HG03432 (cell line): ENCODE measurements around the gene EXOC6B.

Experiments
- ATAC-seq: cut with Tn5 transposase; IDR thresholded peaks from one replicate; pipeline ENCODE4 v1.9.1; 2021; ENCODE audit warnings: mild to moderate bottlenecking, moderate library complexity; ENCODE audit not compliant: unreplicated experiment

Gene EXOC6B

DNA sequence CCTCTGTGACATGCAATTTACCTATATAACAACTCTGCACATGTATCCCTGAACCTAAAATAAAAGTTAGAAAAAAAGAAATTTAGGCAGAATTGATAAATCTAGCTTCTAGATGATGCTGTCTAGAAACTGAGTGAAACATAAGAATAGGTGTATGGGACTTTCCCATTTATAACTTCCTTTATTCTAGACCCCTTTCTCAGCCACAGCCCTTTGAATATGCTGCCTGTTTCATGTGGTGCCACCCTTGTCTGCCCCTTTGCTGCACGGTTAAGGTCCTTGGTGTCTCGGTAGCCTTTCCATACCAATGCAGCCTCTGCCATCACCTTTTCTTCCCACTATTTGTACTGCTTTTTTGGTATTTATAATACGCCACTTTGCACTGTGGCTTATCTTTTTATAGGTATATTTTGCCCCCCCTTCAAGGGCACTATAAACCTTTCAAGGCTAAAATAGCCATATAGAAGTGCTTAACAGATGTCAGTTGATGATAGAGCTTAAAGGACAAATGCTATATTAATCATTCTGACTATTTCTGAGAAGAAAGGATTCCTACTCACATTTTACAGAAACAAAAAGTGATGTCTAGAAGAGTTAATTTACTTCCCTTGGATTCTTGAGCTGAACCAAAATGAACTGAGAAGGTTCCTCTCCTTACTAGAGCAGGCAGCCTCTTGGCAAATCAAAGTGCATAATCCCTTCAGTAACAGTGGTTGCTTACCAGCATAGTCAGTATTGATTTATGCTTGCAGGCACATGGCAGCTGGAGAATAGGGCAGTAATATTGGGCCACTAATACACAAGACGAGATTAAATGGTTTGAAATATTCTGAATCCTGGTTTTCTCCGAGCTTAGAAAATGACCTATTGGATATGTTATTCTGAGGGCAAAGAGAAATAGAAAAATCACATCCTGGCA is 590.1 kb downstream of the EXOC6B start:
- no peak for ATAC-seq

DNA sequence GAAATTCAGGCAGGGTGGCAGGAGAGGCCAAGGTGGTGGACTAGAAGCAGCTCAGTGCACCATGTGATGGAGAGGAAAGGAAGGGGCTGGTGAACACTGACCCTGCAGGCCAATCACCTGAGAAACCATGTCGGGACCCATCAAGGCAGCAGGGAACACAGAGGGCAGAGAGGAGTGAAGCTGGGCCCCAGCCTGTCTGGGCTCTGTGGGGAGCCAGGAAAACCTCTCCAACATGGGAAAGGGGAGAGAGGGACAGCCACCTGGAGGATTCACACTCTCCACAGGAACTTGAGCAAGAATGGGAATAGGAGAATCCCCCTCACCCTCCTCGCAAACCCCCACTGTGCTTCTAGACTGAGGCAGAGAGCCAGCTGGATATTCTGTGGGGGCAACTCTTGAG is 592.6 kb downstream of the EXOC6B start:
- no peak for ATAC-seq

DNA sequence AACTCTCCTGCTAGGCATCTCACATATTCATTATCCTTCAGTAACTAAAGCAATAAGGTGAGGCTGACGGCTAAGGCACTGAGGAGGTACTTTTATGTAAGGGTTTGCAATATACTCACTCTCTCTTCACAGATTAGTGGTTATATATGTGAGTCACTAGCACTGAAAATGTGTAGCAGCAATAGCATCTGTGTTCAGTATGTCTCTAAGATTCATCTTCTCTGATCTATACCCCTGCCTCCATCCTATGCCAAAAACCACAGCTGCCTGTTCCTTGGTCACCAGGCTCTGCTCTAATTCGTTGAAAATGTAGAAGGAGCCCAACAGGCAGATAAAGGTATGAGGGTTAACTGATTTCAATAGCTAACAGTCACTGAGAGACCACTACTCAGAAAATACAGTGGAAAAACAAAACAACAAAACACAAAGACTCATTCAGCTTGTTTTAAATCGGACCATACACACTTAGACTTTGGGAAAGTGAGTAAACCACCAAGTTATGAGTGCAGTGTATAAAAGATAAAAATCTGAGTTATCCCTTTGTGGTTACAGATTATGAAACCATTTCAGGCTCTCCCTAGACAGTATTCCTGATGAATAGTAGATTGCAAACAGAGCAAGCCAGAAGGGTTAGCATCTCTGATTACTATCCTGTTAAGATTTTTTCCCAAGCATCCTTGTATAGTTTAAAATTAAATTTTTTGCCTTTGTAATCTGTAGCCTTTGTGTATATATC is 602.8 kb downstream of the EXOC6B start:
- ATAC-seq, result no peak

DNA sequence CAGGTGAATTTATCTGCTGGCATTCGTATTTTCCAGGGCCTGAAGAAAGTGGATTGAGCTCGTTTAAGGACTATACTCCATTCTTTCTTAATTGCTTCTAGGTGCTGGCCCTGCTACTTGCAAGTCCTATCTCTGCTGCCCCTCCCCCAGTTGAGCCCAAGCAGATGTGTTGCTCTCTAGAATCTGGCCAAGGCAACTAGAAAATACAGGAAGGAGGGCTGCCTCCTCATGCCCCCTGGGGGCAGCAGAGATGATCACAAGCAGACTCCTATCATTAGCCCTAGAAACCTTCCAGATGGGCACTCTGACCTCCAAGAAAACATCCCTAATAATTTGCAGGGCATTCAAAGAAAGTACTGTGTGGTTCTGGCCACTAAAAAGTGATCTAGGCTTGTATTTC is 605.7 kb downstream of the EXOC6B start:
- peak; percentile 52 for ATAC-seq

DNA sequence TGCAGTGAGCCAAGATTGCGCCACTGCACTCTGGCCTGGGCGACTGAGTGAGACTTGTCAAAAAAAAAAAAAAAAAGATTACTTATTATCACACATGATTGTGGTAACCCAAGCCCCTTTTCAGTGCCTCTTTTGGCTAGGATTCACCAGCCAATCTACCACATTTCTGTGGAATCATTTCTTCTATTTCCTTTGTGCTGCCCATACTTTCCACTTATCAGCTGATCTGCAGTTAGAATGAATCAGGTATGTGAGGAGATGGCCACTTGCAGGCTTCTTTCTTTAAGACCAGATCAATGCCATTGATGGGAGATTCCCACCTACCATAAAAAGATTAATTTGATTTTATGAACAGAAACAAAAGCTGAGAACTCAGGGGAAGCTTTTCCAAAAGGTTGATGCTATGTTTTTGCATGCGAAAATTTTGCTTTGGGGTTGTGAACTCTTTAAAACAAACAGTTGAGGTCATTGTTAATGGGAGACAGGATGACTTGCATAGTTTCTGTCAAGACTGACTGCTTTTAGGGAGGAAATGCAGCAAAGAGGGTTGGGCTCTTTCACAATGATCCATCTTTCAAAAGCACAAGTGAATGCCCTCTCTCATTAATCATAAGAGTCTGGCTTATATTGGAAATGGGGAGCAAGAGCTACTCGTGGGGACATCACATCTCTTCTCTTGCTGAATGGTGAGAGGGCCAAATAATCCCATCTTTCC is 611.2 kb downstream of the EXOC6B start:
- ATAC-seq, result no peak

DNA sequence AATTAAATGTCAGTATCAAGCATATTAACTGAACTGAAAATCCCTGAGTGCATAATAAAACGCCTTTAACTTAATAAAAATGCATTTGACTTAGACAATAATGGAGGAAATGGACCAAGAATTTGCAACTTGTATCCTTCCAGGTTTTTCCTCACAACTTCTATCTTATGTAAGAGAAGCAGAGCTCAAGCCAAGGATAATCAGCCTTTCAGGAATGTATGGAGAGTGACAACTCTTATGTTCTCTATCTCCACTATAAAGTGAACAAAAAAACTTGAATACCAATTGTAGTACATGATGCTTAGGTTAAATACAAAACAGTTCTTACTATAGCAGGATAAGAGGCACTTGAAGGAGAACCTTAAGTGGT is 613.4 kb downstream of the EXOC6B start:
- no peak for ATAC-seq

DNA sequence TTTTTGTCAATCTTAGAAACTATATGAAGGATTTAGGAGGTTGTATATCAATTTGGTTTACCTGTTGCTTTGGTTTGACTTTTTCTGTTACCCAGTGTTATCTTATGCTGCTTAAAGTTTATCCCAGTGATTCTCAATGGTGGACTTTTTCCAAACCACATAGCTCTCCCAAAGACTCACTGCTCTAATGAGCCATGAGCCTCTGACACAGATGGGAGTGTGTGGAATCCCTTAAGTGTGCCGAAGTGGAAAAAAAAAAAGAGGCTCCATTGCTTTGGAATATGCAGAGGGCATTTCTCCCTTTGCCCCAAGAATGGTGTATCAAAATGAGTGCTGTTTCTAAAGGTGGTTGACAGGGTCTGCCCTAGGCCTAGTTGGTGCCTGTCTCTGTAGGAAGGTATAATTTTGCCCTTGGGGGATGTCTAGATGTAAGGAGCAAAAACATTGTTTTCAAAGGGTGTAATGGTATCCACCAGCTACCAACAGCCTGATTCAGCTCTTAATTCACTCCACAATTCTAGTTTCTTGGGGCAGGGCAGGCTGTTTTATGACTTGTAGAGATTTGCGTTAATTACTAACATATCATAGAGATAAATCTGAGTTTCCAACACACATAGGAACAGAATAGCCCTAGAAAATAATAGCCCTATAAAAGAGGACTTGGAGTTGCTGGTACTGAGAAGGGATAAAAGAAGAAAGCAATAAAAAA is 613.9 kb downstream of the EXOC6B start:
- ATAC-seq, result no peak

DNA sequence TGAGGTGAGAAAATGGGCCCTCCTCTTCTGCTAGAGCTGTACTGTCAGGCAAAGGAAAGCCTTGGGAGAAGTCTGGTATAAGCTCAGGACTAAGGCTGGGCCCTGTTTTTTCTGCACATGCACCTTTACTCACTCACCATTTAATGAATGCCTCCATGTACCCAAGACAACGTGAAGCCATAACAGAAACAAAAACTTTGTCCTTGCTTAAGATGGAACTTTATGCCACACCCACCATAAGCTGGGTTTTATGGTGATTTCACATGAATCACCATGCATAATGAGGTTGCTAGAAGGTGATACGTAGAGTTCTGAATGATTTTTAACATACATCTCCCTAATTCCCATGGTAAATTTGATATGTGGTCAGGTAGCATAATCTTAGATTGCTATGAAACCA is 614.5 kb downstream of the EXOC6B start:
- no peak for ATAC-seq

DNA sequence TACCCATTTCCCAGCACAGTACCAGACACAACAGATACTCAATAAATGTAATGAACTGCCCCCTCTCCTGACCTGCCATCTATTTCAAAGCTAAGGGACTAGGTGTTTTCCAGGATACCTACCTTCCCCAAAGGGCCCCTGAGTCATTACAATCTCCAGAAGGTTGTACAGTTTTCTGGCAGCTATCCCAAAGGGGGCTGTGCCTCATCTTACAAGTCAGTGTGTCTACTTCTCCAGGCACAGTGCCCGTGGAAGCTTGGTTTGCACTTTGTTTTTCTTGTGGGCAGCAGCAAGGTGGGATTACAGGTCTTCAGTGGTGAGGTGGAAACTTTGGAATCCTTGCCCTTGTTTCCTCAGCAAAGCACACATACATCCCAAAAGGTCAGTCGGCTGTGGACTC is 615.4 kb downstream of the EXOC6B start:
- no peak for ATAC-seq

DNA sequence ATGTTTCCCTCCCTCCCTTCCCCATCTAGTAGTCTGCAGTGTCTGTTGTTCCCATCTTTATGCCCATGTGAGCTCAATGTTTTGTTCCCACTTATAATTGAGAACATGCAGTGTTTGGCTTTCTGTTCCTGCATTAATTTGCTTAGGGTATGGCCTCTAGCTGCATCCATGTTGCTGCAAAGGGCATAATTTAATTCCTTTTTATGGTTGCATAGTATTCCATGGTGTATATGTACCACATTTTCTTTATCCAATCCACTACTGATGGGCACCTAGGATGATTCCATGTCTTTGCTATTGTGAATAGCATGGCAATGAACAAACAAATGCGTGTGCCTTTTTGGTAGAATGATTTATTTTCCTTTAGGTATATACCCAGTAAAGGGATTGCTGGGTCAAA is 617.6 kb downstream of the EXOC6B start:
- ATAC-seq, result no peak

DNA sequence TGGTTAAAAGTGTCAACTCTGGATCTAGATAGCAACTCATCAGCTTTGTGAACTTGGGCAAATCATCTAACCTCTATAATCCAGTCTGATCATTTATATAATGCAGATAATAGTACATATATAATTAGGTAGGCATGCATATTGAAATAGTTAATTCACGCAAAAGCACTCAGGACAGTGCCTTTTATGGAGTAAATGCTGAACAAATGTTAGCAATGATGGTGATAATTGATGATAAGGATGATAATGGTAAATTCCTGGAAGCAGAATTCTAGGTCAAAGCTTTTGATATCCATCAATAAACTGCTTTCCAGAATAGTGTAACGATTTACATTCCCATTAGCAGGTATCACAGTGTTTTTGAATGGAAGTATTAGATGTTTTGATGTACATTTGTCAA is 618.5 kb downstream of the EXOC6B start:
- ATAC-seq, result no peak

DNA sequence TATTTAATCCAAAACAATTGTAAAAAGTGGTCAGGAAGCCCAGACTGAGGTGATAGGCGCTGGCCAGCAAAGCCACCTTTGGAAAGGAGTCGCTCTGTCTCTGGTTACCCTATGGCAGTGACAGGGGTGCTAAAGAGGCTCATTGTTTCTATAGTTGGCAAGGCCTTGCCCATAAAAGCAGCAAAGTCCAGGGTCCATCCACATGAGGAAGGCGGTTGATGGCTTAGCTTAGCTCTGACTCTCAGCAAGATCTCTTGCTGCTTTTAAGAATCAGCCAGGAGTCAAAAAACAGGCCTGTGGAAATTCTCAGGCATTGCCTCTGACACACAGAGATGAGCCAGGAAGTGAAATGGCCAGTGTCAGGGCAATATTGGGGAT is 620.3 kb downstream of the EXOC6B start:
- ATAC-seq, result no peak

DNA sequence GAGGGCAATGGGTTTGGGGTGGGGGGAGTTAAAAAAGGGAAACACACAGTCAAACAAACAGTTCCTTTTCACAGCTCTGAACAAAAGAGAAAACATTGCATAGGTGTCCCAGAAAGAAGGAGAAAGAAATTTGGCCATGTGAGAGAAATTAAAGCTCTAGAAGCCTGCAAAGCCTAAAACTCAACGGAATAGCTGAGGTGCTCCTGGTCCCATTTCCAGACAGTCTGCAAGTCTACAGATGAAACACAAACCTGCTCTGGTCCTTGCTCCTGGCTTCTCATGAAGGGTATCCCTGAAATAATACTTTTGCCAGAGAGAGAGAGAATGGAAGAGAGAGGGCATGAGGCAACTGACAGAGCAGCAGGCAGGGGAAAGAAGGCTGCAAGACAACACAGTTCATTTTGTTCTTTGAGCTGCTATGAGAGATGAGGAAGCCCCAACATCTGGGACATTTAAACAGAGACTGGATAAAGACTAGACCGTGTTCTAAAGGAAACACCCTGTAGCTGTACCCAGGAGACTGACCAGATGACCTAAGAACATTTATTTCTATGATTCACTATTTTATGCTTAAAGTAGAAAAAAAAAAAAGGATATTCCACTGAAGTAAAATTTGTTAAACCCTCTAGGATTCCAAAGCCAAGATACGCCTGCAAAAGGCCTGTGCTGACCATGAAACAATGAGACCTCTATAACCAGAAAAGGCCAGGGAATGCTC is 620.9 kb downstream of the EXOC6B start:
- ATAC-seq, result no peak

DNA sequence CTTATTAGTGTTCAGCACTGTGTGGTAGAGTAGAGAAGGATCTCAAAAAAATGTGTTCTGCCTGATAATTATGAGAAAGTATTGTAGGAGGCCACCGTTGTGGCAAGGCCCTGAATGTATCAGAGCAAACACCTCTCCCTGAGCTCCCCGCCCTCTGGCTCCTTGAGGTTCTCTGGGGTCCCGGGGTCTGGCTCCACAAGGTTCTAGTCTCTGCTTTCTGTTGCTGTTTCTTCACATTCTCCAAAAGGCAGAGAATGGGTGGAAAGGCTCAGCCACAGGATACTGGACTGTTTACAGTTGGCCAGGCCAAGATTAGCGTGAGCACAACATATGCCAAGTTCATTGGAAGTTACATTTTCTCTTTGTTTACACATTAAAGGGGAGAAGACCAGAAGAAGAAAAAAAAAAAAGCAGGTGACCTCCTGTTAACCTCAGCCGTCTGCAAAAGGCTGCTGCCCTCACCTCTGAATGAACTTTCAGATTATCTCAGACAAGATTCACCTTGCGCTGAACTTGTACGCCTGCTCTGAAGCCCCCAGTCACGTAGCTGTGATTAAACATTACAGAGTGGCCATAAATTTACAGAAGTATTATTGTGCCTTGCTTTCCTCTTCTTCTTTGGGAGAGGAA is 621.6 kb downstream of the EXOC6B start:
- peak; percentile 48 for ATAC-seq

DNA sequence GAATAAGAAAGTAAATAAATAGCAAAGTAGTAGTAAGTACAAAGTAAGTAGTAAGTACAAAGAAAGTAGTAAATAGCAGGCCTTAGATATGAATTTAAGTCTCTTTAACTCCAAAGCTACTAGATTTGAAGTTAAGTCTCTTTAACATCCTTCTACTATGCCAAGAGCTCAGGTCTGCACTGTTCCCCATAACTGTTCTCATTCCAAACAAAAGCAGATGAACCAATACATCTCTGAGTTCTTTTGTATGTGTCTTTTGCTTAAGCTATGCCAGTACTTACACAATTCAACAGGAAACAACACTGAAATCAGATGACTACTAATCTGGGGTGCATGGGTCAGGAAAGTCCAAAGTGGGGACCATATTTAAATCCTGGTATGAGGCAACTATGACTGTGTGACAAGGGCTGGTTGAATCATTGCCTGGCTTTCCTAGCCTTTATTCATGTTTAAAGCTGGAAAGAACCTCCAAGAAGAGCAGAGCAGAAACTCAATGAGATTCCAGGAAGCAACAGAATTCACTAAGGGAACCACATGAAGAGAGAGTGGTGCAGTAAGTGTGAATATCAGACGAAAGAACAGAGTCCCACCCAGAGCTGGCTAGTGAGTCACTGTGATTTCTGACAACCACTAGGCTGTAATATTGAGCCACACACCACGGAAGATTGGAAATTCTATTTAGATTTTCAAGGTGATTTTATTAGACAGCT is 627.1 kb downstream of the EXOC6B start:
- ATAC-seq, result no peak

DNA sequence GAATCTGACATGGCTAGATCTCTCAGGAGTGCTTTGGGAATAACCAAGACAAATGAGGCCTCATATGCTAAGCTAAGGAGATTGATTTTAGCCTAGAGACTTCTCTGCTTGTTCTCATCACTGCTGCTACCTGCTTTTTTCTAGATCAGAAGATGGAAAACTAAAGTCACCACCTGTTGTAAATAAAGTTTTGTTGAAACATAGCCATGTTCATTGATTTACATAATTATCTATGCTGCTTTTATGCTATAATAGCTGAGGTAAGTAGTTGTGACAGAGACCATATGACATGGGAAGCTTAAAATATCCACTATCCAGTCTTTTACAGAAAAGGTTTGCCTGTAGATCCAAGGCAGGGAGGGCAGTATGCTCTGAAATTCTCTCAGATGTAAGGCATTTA is 632.1 kb downstream of the EXOC6B start:
- ATAC-seq, result no peak

DNA sequence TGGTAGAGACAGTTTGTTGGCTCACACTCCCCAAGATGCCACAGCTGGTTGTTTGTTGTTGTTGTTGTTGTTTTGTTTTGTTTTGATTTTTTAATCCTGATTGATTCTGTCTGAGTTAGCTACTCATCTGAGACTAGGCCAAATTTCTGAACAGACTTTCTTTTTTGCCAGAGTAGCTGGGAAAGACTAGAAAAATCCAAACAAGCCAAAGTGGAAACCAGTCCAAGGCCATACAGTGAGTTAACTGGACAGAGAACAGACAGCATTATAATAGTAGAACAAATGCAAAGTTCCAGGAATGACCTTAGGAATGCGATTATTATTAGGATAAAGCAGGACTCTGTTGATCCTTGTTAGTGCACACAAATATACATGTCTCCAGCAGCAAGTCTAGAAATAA is 634.4 kb downstream of the EXOC6B start:
- ATAC-seq, result no peak

DNA sequence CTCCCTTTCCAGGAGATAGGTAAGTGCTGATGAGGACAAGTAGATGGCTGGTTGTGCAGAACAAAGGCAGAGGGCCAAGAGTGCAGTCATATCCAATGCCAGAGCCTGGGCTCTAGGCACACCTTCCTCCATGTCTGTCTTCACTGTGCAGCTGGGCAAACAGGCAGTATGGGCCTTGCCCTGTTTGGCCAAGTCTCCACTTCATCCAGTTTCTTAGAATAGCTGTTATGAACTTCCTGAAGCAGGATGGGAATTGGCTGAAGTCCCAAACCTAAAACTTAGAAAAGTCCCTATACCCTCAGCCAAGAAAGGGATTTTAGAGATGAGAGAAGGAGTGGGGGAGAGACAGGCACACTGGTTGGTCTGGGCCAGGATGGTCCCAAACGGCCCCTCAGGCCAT is 640.6 kb downstream of the EXOC6B start:
- ATAC-seq, result no peak

DNA sequence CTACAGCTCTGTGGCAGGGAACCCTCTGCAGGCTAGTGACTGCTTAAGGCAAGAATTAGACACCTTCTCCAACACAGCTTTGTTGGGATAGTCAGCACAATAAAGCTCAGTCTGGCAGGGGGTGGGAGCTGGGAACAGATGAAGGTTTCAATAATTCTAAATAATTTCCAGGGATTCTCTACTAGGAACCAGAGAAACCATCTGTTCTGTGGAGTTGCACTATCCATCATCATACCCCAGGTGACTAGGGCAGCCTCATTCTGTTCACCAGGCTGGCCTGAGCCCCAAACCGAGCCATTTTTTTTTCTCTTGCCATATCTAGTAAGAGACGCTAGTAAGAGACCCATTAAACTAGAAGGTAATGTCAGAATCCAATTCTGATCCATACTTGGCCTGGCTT is 642.4 kb downstream of the EXOC6B start:
- no peak for ATAC-seq
